CMK (cell line): Measurements from ENCODE around the gene RNF103.
"Not testable (repeated sequence)": the region's sequence is repeated elsewhere in the genome, so short reads cannot be mapped to it uniquely, and the experiment has no call there.

Experiments
- DNase-seq: peaks from one replicate; pipeline ENCODE4 v3.0.0-alpha.2; 2010; ENCODE audit warnings: low read depth

The RNF103 gene

GRCh38 chr2:86623494-86624266 is at the start of gene RNF103:
TSS of gene RNF103 (minus strand) at chr2:86623865. CDS start at chr2:86622886, 979 bp downstream.
- DNase-seq: peak; percentile 57

GRCh38 chr2:86673011-86673410 is 49.3 kb upstream of the RNF103 start:
- DNase-seq: no peak

- no peak for DNase-seq
Measured at GRCh38 chr2:86672027-86672545, 48.4 kb upstream of the RNF103 start.

GRCh38 chr2:86671337-86671981 is 47.8 kb upstream of the RNF103 start:
- DNase-seq: no peak

GRCh38 chr2:86669323-86669722 is 45.7 kb upstream of the RNF103 start:
- not testable (repeated sequence) for DNase-seq

- DNase-seq: peak; percentile 7
Measured at GRCh38 chr2:86661333-86661732, 37.7 kb upstream of the RNF103 start.

- no peak for DNase-seq
Measured at GRCh38 chr2:86650188-86650587, 26.5 kb upstream of the RNF103 start.

GRCh38 chr2:86649119-86649947 is 25.7 kb upstream of the RNF103 start:
- no peak for DNase-seq

- no peak for DNase-seq
Measured at GRCh38 chr2:86648681-86649080, 25.0 kb upstream of the RNF103 start.

GRCh38 chr2:86646865-86647264 is 23.2 kb upstream of the RNF103 start:
- DNase-seq: no peak

GRCh38 chr2:86646329-86646728 is 22.7 kb upstream of the RNF103 start:
- DNase-seq: no peak

GRCh38 chr2:86645752-86646151 is 22.1 kb upstream of the RNF103 start:
- DNase-seq: no peak

GRCh38 chr2:86638712-86639111 is 15.0 kb upstream of the RNF103 start:
- no peak for DNase-seq

- no peak for DNase-seq
Measured at GRCh38 chr2:86636842-86637241, 13.2 kb upstream of the RNF103 start.

- DNase-seq: no peak
Measured at GRCh38 chr2:86634352-86634751, 10.7 kb upstream of the RNF103 start.

GRCh38 chr2:86633155-86633651 is 9.5 kb upstream of the RNF103 start:
- DNase-seq: no peak

- DNase-seq: no peak
Measured at GRCh38 chr2:86632672-86633071, 9.0 kb upstream of the RNF103 start.

- no peak for DNase-seq
Measured at GRCh38 chr2:86631846-86632485, 8.3 kb upstream of the RNF103 start.

GRCh38 chr2:86628091-86628522 is 4.4 kb upstream of the RNF103 start:
- DNase-seq: no peak

- DNase-seq: no peak
Measured at GRCh38 chr2:86627550-86627949, 3.9 kb upstream of the RNF103 start.

- DNase-seq: no peak
Measured at GRCh38 chr2:86625096-86625495, 1.4 kb upstream of the RNF103 start.

- DNase-seq: no peak
Measured at GRCh38 chr2:86624267-86624547, 542 bp upstream of the RNF103 start.
